ENCODE measurements around the gene ORMDL3. TPM values are rescaled to one million over a fixed set of nuclear protein-coding genes. Genes with fewer than 3 reads are reported as not detected.

ORMDL3 gene
- total RNA-seq, 1 experiment from 2014 or later: 53.2 TPM

- ATAC-seq: peak; percentile 68
- TF ChIP-seq ZNF121 (CRISPR knock-in tag; IDR thresholded peaks at IDR 0.05) (no peak), ATF2 (CRISPR knock-in tag; IDR thresholded peaks at IDR 0.05; ENCODE audit: borderline replicate concordance, low read depth) (no peak), RORB (CRISPR knock-in tag; IDR thresholded peaks at IDR 0.05) (no peak), HMGA2 (CRISPR knock-in tag; IDR thresholded peaks at IDR 0.05) (no peak), E2F1 (CRISPR knock-in tag; IDR thresholded peaks at IDR 0.05) (no peak)
- H3K27me3 Mint-ChIP-seq (ENCODE audit: low read depth): no peaks in the 10 kb centered on the region; the same call in 1 of the 2 replicates
- ChIA-PET POLR2A (interaction anchor here (0.6 kb wide), 1 partner anchor 11 kb away, joined by 3 read pairs; no protein-coding TSS in a partner anchor), CTCF (interaction anchor here (0.6 to 1.6 kb wide), 4 partner anchors 19 to 34 kb away, joined by 3 to 7 read pairs (median 5); no protein-coding TSS in a partner anchor)
- no peak overlapping the region for H3K27ac Mint-ChIP-seq
- H3K4me3 Mint-ChIP-seq: no peak overlapping the region
- H3K9me3 Mint-ChIP-seq: no peaks in the 10 kb centered on the region
- H3K4me1 Mint-ChIP-seq: peaks cover 7% of the 10 kb centered on the region; the same call in 1 of the 2 replicates
- DNase-seq (ENCODE audit: low spot score): no peak
- H3K36me3 Mint-ChIP-seq: no peaks in the 10 kb centered on the region
Measured at GRCh38 chr17:39939588-39940419, 12.4 kb upstream of the ORMDL3 start.

GRCh38 chr17:39939106-39939505 is 11.7 kb upstream of the ORMDL3 start:
- ATAC-seq (no peak), DNase-seq (ENCODE audit: low spot score) (no peak)
- H3K27me3 Mint-ChIP-seq (ENCODE audit: low read depth): no peaks in the 10 kb centered on the region; the same call in 1 of the 2 replicates
- ChIA-PET CTCF (interaction anchor here (0.6 to 1.8 kb wide), 3 partner anchors 19 to 35 kb away, joined by 3 to 5 read pairs (median 4); no protein-coding TSS in a partner anchor), POLR2A (no interaction called here)
- H3K36me3 Mint-ChIP-seq: no peaks in the 10 kb centered on the region
- H3K4me3 Mint-ChIP-seq: no peak overlapping the region
- H3K27ac Mint-ChIP-seq: no peak overlapping the region
- H3K4me1 Mint-ChIP-seq: peaks cover 12% of the 10 kb centered on the region
- no peaks in the 10 kb centered on the region for H3K9me3 Mint-ChIP-seq
- TF ChIP-seq GTF2I (CRISPR knock-in tag; conservative IDR thresholded peaks at IDR 0.05) (no peak), PRDM15 (CRISPR knock-in tag; IDR thresholded peaks at IDR 0.05) (no peak), CBFB (CRISPR knock-in tag; IDR thresholded peaks at IDR 0.05; ENCODE audit: low read depth) (no peak), IRF1 (CRISPR knock-in tag; IDR thresholded peaks at IDR 0.05) (no peak), USF1 (CRISPR knock-in tag; IDR thresholded peaks at IDR 0.05) (no peak), ZNF425 (CRISPR knock-in tag; conservative IDR thresholded peaks at IDR 0.05) (no peak), NR2C2 (CRISPR knock-in tag; IDR thresholded peaks at IDR 0.05) (no peak), TCF7 (CRISPR knock-in tag; IDR thresholded peaks at IDR 0.05; ENCODE audit: low read depth) (no peak), HMGXB4 (CRISPR knock-in tag; IDR thresholded peaks at IDR 0.05) (no peak), ZNF671 (CRISPR knock-in tag; IDR thresholded peaks at IDR 0.05) (no peak), SMAD4 (CRISPR knock-in tag; IDR thresholded peaks at IDR 0.05) (no peak), TEAD1 (CRISPR knock-in tag; IDR thresholded peaks at IDR 0.05) (no peak), E2F4 (CRISPR knock-in tag; IDR thresholded peaks at IDR 0.05; ENCODE audit: borderline replicate concordance, low read depth) (no peak), MAX (CRISPR knock-in tag; IDR thresholded peaks at IDR 0.05) (no peak), PRRX2 (CRISPR knock-in tag; IDR thresholded peaks at IDR 0.05) (no peak), JUN (CRISPR knock-in tag; IDR thresholded peaks at IDR 0.05) (no peak)

All from WTC11 (cell line).